ENCODE measurements around the gene GRHPR. TPM values are rescaled to one million over a fixed set of nuclear protein-coding genes. Genes with fewer than 3 reads are reported as not detected.

GRHPR gene
- total and polyA plus RNA-seq, 5 experiments from 2014 or later: 55.0 to 89.3 (median 71.5) TPM

- no peak overlapping the region for H3K27ac Mint-ChIP-seq
- ATAC-seq: no peak
- no peaks in the 10 kb centered on the region for H3K9me3 Mint-ChIP-seq
- POLR2A ChIA-PET: no interaction called here
- H3K27me3 Mint-ChIP-seq: peaks cover 15 to 39% (median 26%) of the 10 kb centered on the region in 5 donors
- H3K4me3 Mint-ChIP-seq: no peak overlapping the region
- H3K4me1 Mint-ChIP-seq: peaks cover 4 to 14% (median 10%) of the 10 kb centered on the region in 4 donors
- H3K36me3 Mint-ChIP-seq: no peaks in the 10 kb centered on the region
- no peak for DNase-seq
Measured at GRCh38 chr9:37480759-37481158, 58.3 kb downstream of the GRHPR start.

DNA sequence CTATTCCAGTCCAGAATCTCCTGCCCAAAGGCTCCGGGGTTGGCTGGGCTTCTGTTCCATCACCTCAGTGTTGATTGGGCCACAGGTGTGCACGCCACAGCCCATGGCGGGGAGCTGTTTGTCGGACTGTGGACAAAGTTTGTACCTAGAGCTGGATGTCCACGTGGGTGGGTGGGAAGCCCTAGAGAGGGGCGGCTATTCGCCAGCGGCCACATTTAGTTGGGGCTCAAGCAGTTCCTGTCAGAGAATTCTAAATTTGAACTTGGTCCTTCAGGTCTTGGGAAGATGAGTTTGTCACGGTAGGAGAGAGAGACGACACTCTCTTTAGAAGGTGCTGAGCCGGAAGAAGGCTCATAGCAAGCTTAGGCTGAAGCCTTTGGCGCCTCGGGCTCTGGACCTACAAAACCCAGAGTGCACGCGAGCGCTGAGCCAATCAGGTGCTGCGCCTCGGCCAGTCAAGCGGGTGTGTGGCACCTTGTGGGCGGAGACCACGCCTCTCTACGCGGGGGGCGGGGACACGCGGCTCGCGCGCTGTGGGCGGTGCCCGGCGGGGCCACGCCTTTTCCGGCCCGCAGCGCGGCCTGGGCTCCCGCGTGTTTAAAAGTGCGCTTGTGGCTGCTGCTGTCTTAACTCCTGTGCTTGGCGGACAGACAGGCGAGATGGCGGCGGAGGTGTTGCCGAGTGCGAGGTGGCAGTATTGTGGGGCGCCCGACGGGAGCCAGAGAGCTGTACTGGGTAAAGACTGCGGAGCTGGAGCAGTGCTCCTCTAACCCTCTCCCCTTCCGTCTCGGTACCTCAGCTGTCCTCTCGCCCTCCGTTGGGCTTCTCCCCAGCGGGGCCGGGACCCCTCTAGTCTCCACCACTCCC, 63.1 kb downstream of the GRHPR start, which contains the start of gene POLR1E:
POLR1E (plus strand) TSS at position 560 of the 867 bp plus-strand sequence; CDS start at position 660, 100 bp downstream.
- H3K9me3 Mint-ChIP-seq: no peaks in the 10 kb centered on the region
- DNase-seq (peak; percentile 91 to 97 (median 96)), ATAC-seq (peak; percentile 94 to 97)
- peaks cover 6 to 13% (median 7%) of the 10 kb centered on the region in 5 donors for H3K27me3 Mint-ChIP-seq
- H3K4me3 Mint-ChIP-seq: peak within 1 kb of the TSS; percentile 91 to 100 (median 94)
- peak within 1 kb of the TSS; percentile 89 to 98 (median 94) for H3K27ac Mint-ChIP-seq
- peaks cover 0 to 25% (median 0%) of the 10 kb centered on the region in 3 donors for H3K36me3 Mint-ChIP-seq
- POLR2A ChIA-PET: interaction anchor here (0.8 to 4.3 kb wide), 6 partner anchors 15 to 107 kb away, joined by 3 to 56 read pairs (median 4); partner anchors contain the start of genes GRHPR, TOMM5 and ZBTB5
- H3K4me1 Mint-ChIP-seq: peaks cover 23 to 44% (median 41%) of the 10 kb centered on the region in 4 donors

- Mint-ChIP-seq H3K27me3 (peaks cover 6 to 10% (median 7%) of the 10 kb centered on the region in 5 donors), H3K4me3 (peak overlapping the region; percentile 91 to 100 (median 94)), H3K9me3 (no peaks in the 10 kb centered on the region), H3K36me3 (peaks cover 0 to 32% (median 0%) of the 10 kb centered on the region in 3 donors), H3K4me1 (peaks cover 27 to 49% (median 44%) of the 10 kb centered on the region in 4 donors), H3K27ac (peak overlapping the region; percentile 89 to 98 (median 94))
- DNase-seq (no peak), ATAC-seq (no peak)
- POLR2A ChIA-PET: interaction anchor here (0.8 to 4.3 kb wide), 4 partner anchors 21 to 106 kb away, joined by 3 to 56 read pairs (median 10); partner anchors contain the start of genes GRHPR and ZBTB5
Measured at GRCh38 chr9:37486256-37486615, 63.7 kb downstream of the GRHPR start.

Other genes starting within 250 kb of the GRHPR start
- 10 to 100 TPM; 12.9 to 13.2 TPM for gene ZBTB5, start 42.8 kb downstream of the GRHPR start, total RNA-seq
- gene ZBTB5, start 42.8 kb downstream of the GRHPR start, polyA plus RNA-seq: under 1 TPM; 0.50 to 0.83 (median 0.64) TPM
- gene POLR1E, start 63.3 kb downstream of the GRHPR start, total RNA-seq: 10 to 100 TPM; 34.5 to 38.2 TPM
- gene POLR1E, start 63.3 kb downstream of the GRHPR start, polyA plus RNA-seq: 10 to 100 TPM; 13.3 to 21.2 (median 17.4) TPM
- gene FBXO10, start 153.7 kb downstream of the GRHPR start, total RNA-seq: 1 to 10 TPM; 1.7 to 2.4 TPM
- gene FBXO10, start 153.7 kb downstream of the GRHPR start, polyA plus RNA-seq: under 1 TPM; 0.20 to 0.77 (median 0.40) TPM
- gene TOMM5, start 169.9 kb downstream of the GRHPR start, total RNA-seq: 10 to 100 TPM; 46.4 to 48.6 TPM
- 100 to 1,000 TPM; 145 to 176 (median 169) TPM for gene TOMM5, start 169.9 kb downstream of the GRHPR start, polyA plus RNA-seq
- gene FRMPD1, start 228.3 kb downstream of the GRHPR start, total RNA-seq: not detected
- gene FRMPD1, start 228.3 kb downstream of the GRHPR start, polyA plus RNA-seq: not detected